Effector memory CD4-positive, alpha-beta T cell (primary cell): ENCODE measurements around the gene CBL.

Experiments used
- DNase-seq, 3 donors: peaks; one replicate each; pipeline ENCODE4 v3.0.0-alpha.2; 2020
- H3K27ac ChIP-seq: 2 replicates; pipeline ENCODE4 v1.7.0; 2013; ENCODE audit warnings: mild to moderate bottlenecking, low read length, moderate library complexity; ENCODE audit not compliant: insufficient read depth, poor library complexity, severe bottlenecking
- H3K27me3 ChIP-seq: replicated peaks from 2 replicates; pipeline ENCODE4 v1.7.0; 2013; ENCODE audit warnings: mild to moderate bottlenecking, low read length; ENCODE audit not compliant: insufficient read depth, control insufficient read depth, poor library complexity, severe bottlenecking
- H3K36me3 ChIP-seq: 2 replicates; pipeline ENCODE4 v1.7.0; 2013; ENCODE audit warnings: mild to moderate bottlenecking, low read length, moderate library complexity; ENCODE audit not compliant: control insufficient read depth, insufficient read depth
- H3K4me1 ChIP-seq: 2 replicates; pipeline ENCODE4 v1.7.0; 2013; ENCODE audit warnings: low read length, mild to moderate bottlenecking; ENCODE audit not compliant: control insufficient read depth, insufficient read depth, poor library complexity, severe bottlenecking
- H3K4me3 ChIP-seq: 2 replicates; pipeline ENCODE4 v1.7.0; 2013; ENCODE audit warnings: low read length, low read depth, mild to moderate bottlenecking; ENCODE audit not compliant: insufficient read depth, poor library complexity, severe bottlenecking
- H3K9me3 ChIP-seq: 2 replicates; pipeline ENCODE4 v1.7.0; 2013; ENCODE audit warnings: mild to moderate bottlenecking, low read length, moderate library complexity; ENCODE audit not compliant: control insufficient read depth

Gene CBL

GRCh38 chr11:119341222-119342022, 135.3 kb downstream of the CBL start:
- Histone ChIP-seq H3K4me3 (no peak overlapping the region), H3K27me3 (peaks cover 34% of the 10 kb centered on the region), H3K27ac (no peak overlapping the region), H3K4me1 (peaks cover 14% of the 10 kb centered on the region), H3K36me3 (no peaks in the 10 kb centered on the region), H3K9me3 (no peaks in the 10 kb centered on the region)
- DNase-seq: no peak

- H3K36me3 ChIP-seq: no peaks in the 10 kb centered on the region
- DNase-seq: no peak
- no peaks in the 10 kb centered on the region for H3K9me3 ChIP-seq
- peaks cover 34% of the 10 kb centered on the region for H3K27me3 ChIP-seq
- no peak overlapping the region for H3K4me3 ChIP-seq
- peaks cover 14% of the 10 kb centered on the region for H3K4me1 ChIP-seq
- H3K27ac ChIP-seq: no peak overlapping the region
Measured at GRCh38 chr11:119342023-119342300, 135.8 kb downstream of the CBL start.

GRCh38 chr11:119342362-119343130, 136.4 kb downstream of the CBL start:
- Histone ChIP-seq H3K4me3 (no peak overlapping the region), H3K36me3 (no peaks in the 10 kb centered on the region), H3K27ac (no peak overlapping the region), H3K9me3 (no peaks in the 10 kb centered on the region), H3K4me1 (peaks cover 14% of the 10 kb centered on the region), H3K27me3 (peaks cover 34% of the 10 kb centered on the region)
- DNase-seq: no peak

- peaks cover 14% of the 10 kb centered on the region for H3K4me1 ChIP-seq
- no peak overlapping the region for H3K27ac ChIP-seq
- H3K4me3 ChIP-seq: no peak overlapping the region
- peaks cover 33% of the 10 kb centered on the region for H3K27me3 ChIP-seq
- H3K36me3 ChIP-seq: no peaks in the 10 kb centered on the region
- DNase-seq: no peak
- H3K9me3 ChIP-seq: no peaks in the 10 kb centered on the region
Measured at GRCh38 chr11:119343726-119344125, 137.6 kb downstream of the CBL start.

- Histone ChIP-seq H3K4me1 (peaks cover 13% of the 10 kb centered on the region), H3K4me3 (no peak overlapping the region), H3K9me3 (no peaks in the 10 kb centered on the region), H3K36me3 (no peaks in the 10 kb centered on the region), H3K27ac (no peak overlapping the region), H3K27me3 (peaks cover 26% of the 10 kb centered on the region)
- DNase-seq: no peak
Measured at GRCh38 chr11:119344291-119345010, 138.3 kb downstream of the CBL start.

- Histone ChIP-seq H3K27ac (no peak overlapping the region), H3K9me3 (no peaks in the 10 kb centered on the region), H3K4me3 (no peak overlapping the region), H3K4me1 (peaks cover 1% of the 10 kb centered on the region), H3K36me3 (no peaks in the 10 kb centered on the region), H3K27me3 (peaks cover 14% of the 10 kb centered on the region)
- no peak for DNase-seq
Measured at GRCh38 chr11:119345685-119346084, 139.5 kb downstream of the CBL start.

GRCh38 chr11:119346605-119347004, 140.5 kb downstream of the CBL start, which contains the start of gene MFRP:
Gene MFRP, minus strand, starts transcription at chr11:119346705. Its CDS starts 192 bp downstream, at chr11:119346513.
- H3K27me3 ChIP-seq: peaks cover 4% of the 10 kb centered on the region
- no peak for DNase-seq
- no peaks in the 10 kb centered on the region for H3K36me3 ChIP-seq
- no peak within 1 kb of the TSS for H3K27ac ChIP-seq
- no peaks in the 10 kb centered on the region for H3K4me1 ChIP-seq
- H3K9me3 ChIP-seq: no peaks in the 10 kb centered on the region
- H3K4me3 ChIP-seq: no peak within 1 kb of the TSS

GRCh38 chr11:119347242-119347641, 141.1 kb downstream of the CBL start:
- no peak overlapping the region for H3K27ac ChIP-seq
- no peak for DNase-seq
- H3K9me3 ChIP-seq: no peaks in the 10 kb centered on the region
- H3K27me3 ChIP-seq: no peaks in the 10 kb centered on the region
- no peaks in the 10 kb centered on the region for H3K4me1 ChIP-seq
- no peaks in the 10 kb centered on the region for H3K36me3 ChIP-seq
- H3K4me3 ChIP-seq: no peak overlapping the region

GRCh38 chr11:119347940-119348605, 141.9 kb downstream of the CBL start:
- no peak for DNase-seq
- H3K27me3 ChIP-seq: no peaks in the 10 kb centered on the region
- H3K27ac ChIP-seq: no peak overlapping the region
- no peaks in the 10 kb centered on the region for H3K9me3 ChIP-seq
- H3K4me3 ChIP-seq: no peak overlapping the region
- no peaks in the 10 kb centered on the region for H3K4me1 ChIP-seq
- H3K36me3 ChIP-seq: no peaks in the 10 kb centered on the region
